Suprapubic skin (tissue), 4 donors: ENCODE measurements around the gene NT5DC4. TPM values are rescaled to one million over a fixed set of nuclear protein-coding genes. Genes with fewer than 3 reads are reported as not detected.
"Not testable (repeated sequence)": the region's sequence is repeated elsewhere in the genome, so short reads cannot be mapped to it uniquely, and the experiment has no call there.

Experiments
- DNase-seq, 2 donors: peaks; one replicate each; pipeline ENCODE4 v3.0.0-alpha.2; 2019; ENCODE audit warnings: low spot score in 2 of 2
- H3K27ac ChIP-seq: fragments of 200-600 bp; sonication (generic); one replicate; pipeline ENCODE4 v1.5.1; 2019
- H3K27me3 ChIP-seq: fragments of 200-600 bp; sonication (generic); one replicate; pipeline ENCODE4 v1.5.1; 2019
- H3K36me3 ChIP-seq: fragments of 200-600 bp; sonication (generic); one replicate; pipeline ENCODE4 v1.5.1; 2019
- H3K4me1 ChIP-seq: fragments of 200-600 bp; sonication (generic); one replicate; pipeline ENCODE4 v1.5.1; 2019
- H3K4me3 ChIP-seq: fragments of 200-600 bp; sonication (generic); one replicate; pipeline ENCODE4 v1.5.1; 2019; ENCODE audit warnings: mild to moderate bottlenecking
- H3K9me3 ChIP-seq: fragments of 200-600 bp; sonication (generic); one replicate; pipeline ENCODE4 v1.5.1; 2019
- CTCF ChIP-seq, 2 donors: fragments of 200-600 bp in 1 of 2; fragments of 450-650 bp in 1 of 2; sonication (generic) in 1 of 2; IDR thresholded peaks; one replicate each; pipeline ENCODE4 v1.5.1; 2016 to 2019; ENCODE audit warnings: antibody characterized with exemption in 2 of 2, mild to moderate bottlenecking in 1 of 2, moderate library complexity in 1 of 2
- EP300 ChIP-seq: sonication (generic); formaldehyde crosslinking; IDR thresholded peaks from one replicate; pipeline ENCODE4 v1.6.1; 2017; ENCODE audit warnings: antibody characterized with exemption
- POLR2A ChIP-seq, 2 donors: fragments of 450-650 bp; IDR thresholded peaks; one replicate each; pipeline ENCODE4 v1.6.1; 2017; ENCODE audit warnings: antibody characterized with exemption in 2 of 2, mild to moderate bottlenecking in 2 of 2, moderate library complexity in 2 of 2
- POLR2AphosphoS5 ChIP-seq, 3 donors: sonication (generic); formaldehyde crosslinking; IDR thresholded peaks; one replicate each; pipeline ENCODE4 v1.6.1; 2017; ENCODE audit warnings: antibody characterized with exemption in 3 of 3
- WGBS: methylation state at CpG from one replicate; pipeline ENCODE4 v1.1.5; 2018; 5-methylcytosine and 5-hydroxymethylcytosine counted together
- total RNA-seq, 4 donors: library from RNA; depleted of rRNA; stranded (reverse); fragments of >200 nt; gene quantifications; one replicate each; pipeline ENCODE4 v1.1.0, GENCODE V29; 2016

The NT5DC4 gene
- total RNA-seq, 4 donors from 2014 or later, result 4.2 TPM; not detected in 3

GRCh38 chr2:112701052-112701451, 19.8 kb upstream of the NT5DC4 start:
- H3K27ac ChIP-seq, result no peak overlapping the region
- no peaks in the 10 kb centered on the region for H3K36me3 ChIP-seq
- DNase-seq, result peak; percentile 28 to 67
- H3K4me1 ChIP-seq, result no peaks in the 10 kb centered on the region
- no peak overlapping the region for H3K4me3 ChIP-seq
- H3K9me3 ChIP-seq, result no peaks in the 10 kb centered on the region
- no peaks in the 10 kb centered on the region for H3K27me3 ChIP-seq
- TF ChIP-seq POLR2A (IDR thresholded peaks at IDR 0.05) (no peak), POLR2AphosphoS5 (IDR thresholded peaks at IDR 0.05) (no peak), CTCF (IDR thresholded peaks at IDR 0.05) (no peak), EP300 (no peak)
- 89% methylated on average over 8 of the region's 8 CpGs for WGBS

GRCh38 chr2:112703684-112704083, 17.1 kb upstream of the NT5DC4 start:
- Histone ChIP-seq H3K27ac (no peak overlapping the region), H3K4me3 (no peak overlapping the region), H3K9me3 (no peaks in the 10 kb centered on the region), H3K36me3 (no peaks in the 10 kb centered on the region), H3K27me3 (no peaks in the 10 kb centered on the region), H3K4me1 (no peaks in the 10 kb centered on the region)
- WGBS, result 74% methylated on average over 2 of the region's 2 CpGs
- no peak for TF ChIP-seq POLR2AphosphoS5 (IDR thresholded peaks at IDR 0.05)
- TF ChIP-seq POLR2A (IDR thresholded peaks at IDR 0.05), result no peak
- TF ChIP-seq EP300, result no peak
- no peak for TF ChIP-seq CTCF (IDR thresholded peaks at IDR 0.05)
- DNase-seq, result no peak

GRCh38 chr2:112705575-112705974, 15.2 kb upstream of the NT5DC4 start:
- DNase-seq, result peak in 1 of 2 donors; percentile 31
- Histone ChIP-seq H3K36me3 (no peaks in the 10 kb centered on the region), H3K4me1 (no peaks in the 10 kb centered on the region), H3K4me3 (no peak overlapping the region), H3K27me3 (no peaks in the 10 kb centered on the region), H3K27ac (no peak overlapping the region), H3K9me3 (no peaks in the 10 kb centered on the region)
- TF ChIP-seq POLR2A (IDR thresholded peaks at IDR 0.05) (no peak), POLR2AphosphoS5 (IDR thresholded peaks at IDR 0.05) (no peak), EP300 (no peak), CTCF (IDR thresholded peaks at IDR 0.05) (no peak)
- 80% methylated on average over 4 of the region's 4 CpGs for WGBS

GRCh38 chr2:112706170-112706664, 14.6 kb upstream of the NT5DC4 start:
- peak in 1 of 2 donors; percentile 47 for DNase-seq
- no peak overlapping the region for H3K27ac ChIP-seq
- no peak for TF ChIP-seq CTCF (IDR thresholded peaks at IDR 0.05)
- no peak for TF ChIP-seq EP300
- TF ChIP-seq POLR2AphosphoS5 (IDR thresholded peaks at IDR 0.05), result no peak
- TF ChIP-seq POLR2A (IDR thresholded peaks at IDR 0.05), result no peak
- H3K9me3 ChIP-seq, result no peaks in the 10 kb centered on the region
- no peaks in the 10 kb centered on the region for H3K36me3 ChIP-seq
- no peak overlapping the region for H3K4me3 ChIP-seq
- peaks cover 2% of the 10 kb centered on the region for H3K27me3 ChIP-seq
- 50% methylated on average over 5 of the region's 5 CpGs for WGBS
- no peaks in the 10 kb centered on the region for H3K4me1 ChIP-seq

GRCh38 chr2:112706947-112707346, 13.9 kb upstream of the NT5DC4 start:
- not testable (repeated sequence) for H3K27me3 ChIP-seq, H3K4me3 ChIP-seq, H3K9me3 ChIP-seq, H3K4me1 ChIP-seq, DNase-seq, H3K27ac ChIP-seq, H3K36me3 ChIP-seq
- WGBS, result 80% methylated on average over 9 of the region's 9 CpGs

- Histone ChIP-seq H3K27me3 (peaks cover 13% of the 10 kb centered on the region), H3K36me3 (no peaks in the 10 kb centered on the region), H3K9me3 (no peaks in the 10 kb centered on the region), H3K27ac (no peak overlapping the region), H3K4me1 (no peaks in the 10 kb centered on the region), H3K4me3 (no peak overlapping the region)
- WGBS, result 75% methylated on average over 10 of the region's 10 CpGs
- no peak for TF ChIP-seq CTCF (IDR thresholded peaks at IDR 0.05)
- no peak for TF ChIP-seq EP300
- no peak for TF ChIP-seq POLR2A (IDR thresholded peaks at IDR 0.05)
- TF ChIP-seq POLR2AphosphoS5 (IDR thresholded peaks at IDR 0.05), result no peak
- DNase-seq, result no peak
Measured at GRCh38 chr2:112708968-112709367, 11.9 kb upstream of the NT5DC4 start.
